Neural progenitor cell (in vitro differentiated cells): ENCODE measurements around the gene CMYA5. TPM values are rescaled to one million over a fixed set of nuclear protein-coding genes. Genes with fewer than 3 reads are reported as not detected.
A peak's percentile ranks its signal among the peaks of the same experiment; 100 is the strongest.

ENCODE experiments used
- DNase-seq: peaks from one replicate; pipeline ENCODE4 v3.0.0-alpha.2; 2016; ENCODE audit warnings: low spot score
- H2AFZ ChIP-seq: fragments of 200-600 bp; sonication (generic); replicated peaks from 2 replicates; pipeline ENCODE4 v1.6.1; 2016; ENCODE audit warnings: antibody characterized with exemption
- H3F3A ChIP-seq: fragments of 200-600 bp; sonication (generic); 2 replicates; pipeline ENCODE4 v1.6.1; 2016; ENCODE audit warnings: antibody characterized with exemption, low read depth
- H3K27ac ChIP-seq: fragments of 200-600 bp; sonication (generic); 2 replicates; pipeline ENCODE4 v1.5.1; 2016; ENCODE audit warnings: mild to moderate bottlenecking
- H3K27me3 ChIP-seq: fragments of 200-600 bp; sonication (generic); 2 replicates; pipeline ENCODE4 v1.6.1; 2016; ENCODE audit warnings: mild to moderate bottlenecking, moderate library complexity
- H3K36me3 ChIP-seq: fragments of 200-600 bp; sonication (generic); 2 replicates; pipeline ENCODE4 v1.5.1; 2016
- H3K4me1 ChIP-seq: fragments of 200-600 bp; sonication (generic); 2 replicates; pipeline ENCODE4 v1.6.1; 2016; ENCODE audit warnings: mixed run types
- H3K4me2 ChIP-seq: fragments of 200-600 bp; sonication (generic); 2 replicates; pipeline ENCODE4 v1.6.1; 2016
- H3K4me3 ChIP-seq: fragments of 200-600 bp; sonication (generic); 2 replicates; pipeline ENCODE4 v1.5.1; 2016
- H3K79me2 ChIP-seq: fragments of 200-600 bp; sonication (generic); 2 replicates; pipeline ENCODE4 v1.6.1; 2016; ENCODE audit warnings: low read depth
- H3K9ac ChIP-seq: fragments of 200-600 bp; sonication (generic); 2 replicates; pipeline ENCODE4 v1.6.1; 2016
- H3K9me3 ChIP-seq: fragments of 200-600 bp; sonication (generic); 2 replicates; pipeline ENCODE4 v1.5.1; 2016; ENCODE audit warnings: low read depth
- H4K20me1 ChIP-seq: fragments of 200-600 bp; sonication (generic); 2 replicates; pipeline ENCODE4 v1.6.1; 2016; ENCODE audit warnings: low read depth
- H3K27ac Mint-ChIP-seq: 3 replicates; pipeline ENCODE4 v1.8.0; 2021; ENCODE audit warnings: mixed read lengths
- H3K27me3 Mint-ChIP-seq: 2 replicates; pipeline ENCODE4 v1.8.0; 2022; ENCODE audit warnings: low read depth, mild to moderate bottlenecking, inconsistent platforms, moderate library complexity, mixed read lengths; ENCODE audit not compliant: insufficient read depth
- H3K36me3 Mint-ChIP-seq: 3 replicates; pipeline ENCODE4 v1.8.0; 2021; ENCODE audit warnings: mixed read lengths
- H3K4me1 Mint-ChIP-seq: 3 replicates; pipeline ENCODE4 v1.8.0; 2021; ENCODE audit warnings: mixed read lengths
- H3K4me3 Mint-ChIP-seq: 3 replicates; pipeline ENCODE4 v1.8.0; 2021; ENCODE audit warnings: mild to moderate bottlenecking, moderate library complexity, mixed read lengths
- H3K9me3 Mint-ChIP-seq: 3 replicates; pipeline ENCODE4 v1.8.0; 2020; ENCODE audit warnings: mixed read lengths
- EZH2 ChIP-seq: fragments of 200-600 bp; sonication (generic); IDR thresholded peaks from 2 replicates; pipeline ENCODE4 v1.6.1; 2017; ENCODE audit warnings: antibody characterized with exemption, mild to moderate bottlenecking, moderate library complexity
- EZH2phosphoT487 ChIP-seq: fragments of 200-600 bp; sonication (generic); IDR thresholded peaks from 2 replicates; pipeline ENCODE4 v1.6.1; 2017; ENCODE audit warnings: antibody characterized with exemption
- total RNA-seq: library from RNA; depleted of rRNA; stranded (reverse); fragments of >200 nt; gene quantifications from 2 replicates; pipeline ENCODE4 v1.2.3, GENCODE V29; 2015; ENCODE audit warnings: low replicate concordance
- TF ChIP-seq, protein P1 (sequence below): fragments of 200-600 bp; sonication (generic); IDR thresholded peaks from 2 replicates; pipeline ENCODE4 v1.5.1; 2017; ENCODE audit warnings: antibody characterized with exemption, mild to moderate bottlenecking

Gene CMYA5
- total RNA-seq, 1 donor from 2014 or later: 3.5 TPM

DNA sequence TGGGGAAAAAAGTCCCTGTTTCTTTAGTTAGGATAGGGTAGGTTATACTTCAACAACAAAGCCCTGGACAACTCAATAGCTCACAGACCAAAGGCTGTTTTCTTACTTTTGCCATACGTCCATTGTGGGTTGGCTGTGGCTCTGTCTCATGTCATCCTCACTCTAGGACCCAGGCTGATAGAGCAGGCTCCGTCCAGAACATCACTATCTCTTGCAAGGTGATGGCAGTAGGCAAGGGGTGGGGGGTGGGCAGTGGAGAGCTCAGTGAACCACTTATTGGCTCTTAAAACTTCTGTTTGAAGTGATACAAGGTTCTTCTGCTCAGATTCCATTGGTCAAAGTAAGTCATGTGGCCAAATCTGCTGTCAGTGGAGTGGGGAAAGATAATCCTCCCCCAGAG lies 126.4 kb downstream of the CMYA5 start:
- no peaks in the 10 kb centered on the region for H3K4me1 ChIP-seq
- Mint-ChIP-seq H3K4me1 (peaks cover 8% of the 10 kb centered on the region), H3K36me3 (no peaks in the 10 kb centered on the region), H3K27me3 (no peaks in the 10 kb centered on the region), H3K9me3 (peaks cover 5% of the 10 kb centered on the region), H3K4me3 (no peak overlapping the region), H3K27ac (no peak overlapping the region)
- no peak overlapping the region for H3K4me2 ChIP-seq
- H2AFZ ChIP-seq: no peak overlapping the region
- no peak overlapping the region for H3K27ac ChIP-seq
- no peak for DNase-seq
- no peaks in the 10 kb centered on the region for H3K9me3 ChIP-seq
- no peaks in the 10 kb centered on the region for H3K79me2 ChIP-seq
- TF ChIP-seq, protein P1, sequence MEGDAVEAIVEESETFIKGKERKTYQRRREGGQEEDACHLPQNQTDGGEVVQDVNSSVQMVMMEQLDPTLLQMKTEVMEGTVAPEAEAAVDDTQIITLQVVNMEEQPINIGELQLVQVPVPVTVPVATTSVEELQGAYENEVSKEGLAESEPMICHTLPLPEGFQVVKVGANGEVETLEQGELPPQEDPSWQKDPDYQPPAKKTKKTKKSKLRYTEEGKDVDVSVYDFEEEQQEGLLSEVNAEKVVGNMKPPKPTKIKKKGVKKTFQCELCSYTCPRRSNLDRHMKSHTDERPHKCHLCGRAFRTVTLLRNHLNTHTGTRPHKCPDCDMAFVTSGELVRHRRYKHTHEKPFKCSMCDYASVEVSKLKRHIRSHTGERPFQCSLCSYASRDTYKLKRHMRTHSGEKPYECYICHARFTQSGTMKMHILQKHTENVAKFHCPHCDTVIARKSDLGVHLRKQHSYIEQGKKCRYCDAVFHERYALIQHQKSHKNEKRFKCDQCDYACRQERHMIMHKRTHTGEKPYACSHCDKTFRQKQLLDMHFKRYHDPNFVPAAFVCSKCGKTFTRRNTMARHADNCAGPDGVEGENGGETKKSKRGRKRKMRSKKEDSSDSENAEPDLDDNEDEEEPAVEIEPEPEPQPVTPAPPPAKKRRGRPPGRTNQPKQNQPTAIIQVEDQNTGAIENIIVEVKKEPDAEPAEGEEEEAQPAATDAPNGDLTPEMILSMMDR: no peak
- TF ChIP-seq EZH2phosphoT487 (no peak), EZH2 (no peak)
- no peaks in the 10 kb centered on the region for H4K20me1 ChIP-seq
- H3K36me3 ChIP-seq: no peaks in the 10 kb centered on the region
- H3K9ac ChIP-seq: no peak overlapping the region
- no peaks in the 10 kb centered on the region for H3F3A ChIP-seq
- no peak overlapping the region for H3K4me3 ChIP-seq
- no peaks in the 10 kb centered on the region for H3K27me3 ChIP-seq

DNA sequence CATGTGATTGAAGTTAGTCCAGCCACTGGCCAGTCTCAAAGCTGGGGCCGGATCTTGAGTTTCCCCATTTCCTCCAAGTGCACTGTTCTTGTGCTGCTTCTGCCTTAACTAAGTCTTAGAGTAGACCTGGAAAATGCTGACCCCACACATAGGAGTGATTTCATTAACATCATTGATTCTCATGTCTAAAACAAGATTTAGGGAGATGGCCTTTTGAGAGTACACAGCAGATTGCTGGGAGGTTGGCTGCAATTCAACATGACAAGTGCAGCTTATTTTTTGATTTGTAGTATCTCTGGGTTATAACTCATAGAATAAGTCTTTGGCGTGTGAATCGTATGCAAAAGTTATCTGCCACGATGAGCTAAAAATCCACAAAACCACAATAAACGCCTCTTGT lies 131.0 kb downstream of the CMYA5 start:
- no peak overlapping the region for H3K27ac ChIP-seq
- TF ChIP-seq EZH2: no peak
- no peak for TF ChIP-seq EZH2phosphoT487
- TF ChIP-seq, protein P1: no peak
- H3F3A ChIP-seq: no peaks in the 10 kb centered on the region
- no peaks in the 10 kb centered on the region for H3K4me1 ChIP-seq
- H2AFZ ChIP-seq: no peak overlapping the region
- H3K27ac Mint-ChIP-seq: no peak overlapping the region
- no peak for DNase-seq
- H3K27me3 Mint-ChIP-seq: no peaks in the 10 kb centered on the region
- H3K4me1 Mint-ChIP-seq: no peaks in the 10 kb centered on the region
- H3K9ac ChIP-seq: no peak overlapping the region
- H3K4me2 ChIP-seq: no peak overlapping the region
- peaks cover 5% of the 10 kb centered on the region for H3K9me3 Mint-ChIP-seq
- H3K36me3 Mint-ChIP-seq: no peaks in the 10 kb centered on the region
- no peaks in the 10 kb centered on the region for H3K27me3 ChIP-seq
- H3K4me3 Mint-ChIP-seq: no peak overlapping the region
- no peaks in the 10 kb centered on the region for H3K79me2 ChIP-seq
- H3K36me3 ChIP-seq: no peaks in the 10 kb centered on the region
- H3K4me3 ChIP-seq: no peak overlapping the region
- no peaks in the 10 kb centered on the region for H3K9me3 ChIP-seq
- no peaks in the 10 kb centered on the region for H4K20me1 ChIP-seq

DNA sequence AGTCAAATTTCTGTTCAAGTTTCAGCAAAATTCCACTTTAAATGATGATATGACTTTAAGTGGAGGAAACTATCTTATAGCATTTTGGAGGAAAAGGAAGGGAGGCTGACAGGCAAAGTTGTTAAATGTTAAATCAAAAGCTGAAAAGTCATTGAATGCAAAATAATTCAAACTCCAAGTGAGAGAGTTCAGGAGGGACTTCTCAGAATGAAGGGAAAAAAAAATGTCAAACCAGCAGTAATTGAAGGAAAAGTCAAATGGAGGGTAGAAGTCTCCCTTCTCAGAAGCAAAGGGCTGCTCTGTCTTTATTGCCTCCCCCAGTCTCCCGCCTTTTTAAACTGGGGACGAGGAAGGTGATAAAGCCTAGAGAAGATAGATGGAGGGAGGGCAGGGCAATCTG lies 134.8 kb downstream of the CMYA5 start:
- Mint-ChIP-seq H3K9me3 (no peaks in the 10 kb centered on the region), H3K27ac (no peak overlapping the region), H3K4me1 (no peaks in the 10 kb centered on the region), H3K27me3 (peaks cover 5% of the 10 kb centered on the region), H3K4me3 (no peak overlapping the region), H3K36me3 (no peaks in the 10 kb centered on the region)
- Histone ChIP-seq H3K27me3 (no peaks in the 10 kb centered on the region), H4K20me1 (no peaks in the 10 kb centered on the region), H3K4me3 (no peak overlapping the region), H3K27ac (no peak overlapping the region), H2AFZ (peak overlapping the region; percentile 71), H3K79me2 (no peaks in the 10 kb centered on the region), H3K9me3 (no peaks in the 10 kb centered on the region), H3K36me3 (no peaks in the 10 kb centered on the region), H3K4me1 (no peaks in the 10 kb centered on the region), H3K9ac (no peak overlapping the region), H3K4me2 (no peak overlapping the region), H3F3A (no peaks in the 10 kb centered on the region)
- no peak for TF ChIP-seq EZH2phosphoT487
- TF ChIP-seq, protein P1: no peak
- no peak for TF ChIP-seq EZH2
- no peak for DNase-seq

DNA sequence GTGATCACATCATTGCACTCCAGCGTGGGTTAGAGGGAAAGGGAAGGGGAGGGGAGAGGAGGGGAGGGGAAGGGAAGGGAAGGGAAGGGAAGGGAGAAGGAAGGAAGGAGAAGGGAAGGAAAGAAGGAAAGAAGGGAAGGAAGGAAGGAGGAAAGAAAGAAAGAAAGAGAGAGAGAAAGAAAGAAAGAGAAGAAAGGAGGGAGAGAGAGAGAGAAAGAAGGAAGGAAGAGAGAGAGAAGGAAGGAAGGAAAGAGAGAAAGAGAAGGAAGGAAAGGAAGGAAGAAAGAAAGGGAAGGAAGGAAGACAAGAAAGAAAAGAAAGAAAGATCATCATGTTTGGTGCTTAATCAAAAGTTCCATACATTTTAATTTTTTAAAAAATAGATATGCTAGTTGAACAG lies 136.2 kb downstream of the CMYA5 start:
- no peak for DNase-seq
- no peak overlapping the region for H3K4me3 Mint-ChIP-seq
- no peaks in the 10 kb centered on the region for H3K9me3 ChIP-seq
- H3K9ac ChIP-seq: no peak overlapping the region
- H3K9me3 Mint-ChIP-seq: no peaks in the 10 kb centered on the region
- no peaks in the 10 kb centered on the region for H3F3A ChIP-seq
- no peak overlapping the region for H3K27ac Mint-ChIP-seq
- H4K20me1 ChIP-seq: no peaks in the 10 kb centered on the region
- no peaks in the 10 kb centered on the region for H3K4me1 ChIP-seq
- no peaks in the 10 kb centered on the region for H3K27me3 ChIP-seq
- H3K27me3 Mint-ChIP-seq: peaks cover 7% of the 10 kb centered on the region
- H3K79me2 ChIP-seq: no peaks in the 10 kb centered on the region
- H3K4me3 ChIP-seq: no peak overlapping the region
- no peak overlapping the region for H2AFZ ChIP-seq
- H3K27ac ChIP-seq: no peak overlapping the region
- TF ChIP-seq, protein P1: no peak
- TF ChIP-seq EZH2: no peak
- TF ChIP-seq EZH2phosphoT487: no peak
- H3K4me2 ChIP-seq: no peak overlapping the region
- H3K36me3 ChIP-seq: no peaks in the 10 kb centered on the region
- no peaks in the 10 kb centered on the region for H3K4me1 Mint-ChIP-seq
- no peaks in the 10 kb centered on the region for H3K36me3 Mint-ChIP-seq
